Measurements from ENCODE around the gene LLCFC1.

- TF ChIP-seq, protein P1, sequence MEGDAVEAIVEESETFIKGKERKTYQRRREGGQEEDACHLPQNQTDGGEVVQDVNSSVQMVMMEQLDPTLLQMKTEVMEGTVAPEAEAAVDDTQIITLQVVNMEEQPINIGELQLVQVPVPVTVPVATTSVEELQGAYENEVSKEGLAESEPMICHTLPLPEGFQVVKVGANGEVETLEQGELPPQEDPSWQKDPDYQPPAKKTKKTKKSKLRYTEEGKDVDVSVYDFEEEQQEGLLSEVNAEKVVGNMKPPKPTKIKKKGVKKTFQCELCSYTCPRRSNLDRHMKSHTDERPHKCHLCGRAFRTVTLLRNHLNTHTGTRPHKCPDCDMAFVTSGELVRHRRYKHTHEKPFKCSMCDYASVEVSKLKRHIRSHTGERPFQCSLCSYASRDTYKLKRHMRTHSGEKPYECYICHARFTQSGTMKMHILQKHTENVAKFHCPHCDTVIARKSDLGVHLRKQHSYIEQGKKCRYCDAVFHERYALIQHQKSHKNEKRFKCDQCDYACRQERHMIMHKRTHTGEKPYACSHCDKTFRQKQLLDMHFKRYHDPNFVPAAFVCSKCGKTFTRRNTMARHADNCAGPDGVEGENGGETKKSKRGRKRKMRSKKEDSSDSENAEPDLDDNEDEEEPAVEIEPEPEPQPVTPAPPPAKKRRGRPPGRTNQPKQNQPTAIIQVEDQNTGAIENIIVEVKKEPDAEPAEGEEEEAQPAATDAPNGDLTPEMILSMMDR (IDR thresholded peaks at IDR 0.05), result no peak
- TF ChIP-seq POLR2AphosphoS5 (IDR thresholded peaks at IDR 0.05), result no peak
Observed at GRCh38 chr7:142959202-142959601, 19.9 kb downstream of the LLCFC1 start.

Data from sigmoid colon (tissue), 4 donors.